Kidney epithelial cell (primary cell): ENCODE data around the gene SWI5. TPM values are rescaled to one million over a fixed set of nuclear protein-coding genes. Genes with fewer than 3 reads are reported as not detected.

Source experiments
- DNase-seq: peaks from one replicate; pipeline ENCODE4 v3.0.0-alpha.2; 2010; ENCODE audit warnings: low read depth
- H3K27me3 ChIP-seq: 2 replicates; pipeline ENCODE4 v1.6.0; 2011; ENCODE audit warnings: low read length; ENCODE audit not compliant: control insufficient read depth, insufficient read depth
- H3K36me3 ChIP-seq: 2 replicates; pipeline ENCODE4 v1.5.1; 2011; ENCODE audit warnings: low read length; ENCODE audit not compliant: control insufficient read depth, insufficient read depth
- H3K4me3 ChIP-seq: 2 replicates; pipeline ENCODE4 v1.5.1; 2011; ENCODE audit warnings: low read depth, mild to moderate bottlenecking, control low read depth, low read length
- CTCF ChIP-seq: IDR thresholded peaks from 2 replicates; pipeline ENCODE4 v1.5.1; 2011; ENCODE audit warnings: mild to moderate bottlenecking, moderate library complexity, low read length, control low read depth, inconsistent platforms; ENCODE audit not compliant: insufficient read depth, poor library complexity, severe bottlenecking
- total RNA-seq: library from RNA; depleted of rRNA; stranded (reverse); fragments of >200 nt; gene quantifications from 2 replicates; pipeline ENCODE4 v1.2.3, GENCODE V29; 2015

SWI5 gene
- total RNA-seq, 1 donor from 2014 or later: 45.5 TPM

GRCh38 chr9:128298535-128299482 is 22.7 kb downstream of the SWI5 start:
- no peak for DNase-seq
- Histone ChIP-seq H3K36me3 (no peaks in the 10 kb centered on the region), H3K4me3 (no peak overlapping the region), H3K27me3 (no peaks in the 10 kb centered on the region)
- no peak for TF ChIP-seq CTCF

- no peak for DNase-seq
- Histone ChIP-seq H3K27me3 (no peaks in the 10 kb centered on the region), H3K36me3 (peaks cover 1% of the 10 kb centered on the region), H3K4me3 (no peak overlapping the region)
- TF ChIP-seq CTCF: no peak
These were observed 28.3 kb downstream of the SWI5 start for GRCh38 chr9:128304136-128304970.

- H3K36me3 ChIP-seq: peaks cover 4% of the 10 kb centered on the region
- no peaks in the 10 kb centered on the region for H3K27me3 ChIP-seq
- no peak overlapping the region for H3K4me3 ChIP-seq
- TF ChIP-seq CTCF: no peak
- no peak for DNase-seq
These were observed 28.9 kb downstream of the SWI5 start for GRCh38 chr9:128304971-128305288.

DNA sequence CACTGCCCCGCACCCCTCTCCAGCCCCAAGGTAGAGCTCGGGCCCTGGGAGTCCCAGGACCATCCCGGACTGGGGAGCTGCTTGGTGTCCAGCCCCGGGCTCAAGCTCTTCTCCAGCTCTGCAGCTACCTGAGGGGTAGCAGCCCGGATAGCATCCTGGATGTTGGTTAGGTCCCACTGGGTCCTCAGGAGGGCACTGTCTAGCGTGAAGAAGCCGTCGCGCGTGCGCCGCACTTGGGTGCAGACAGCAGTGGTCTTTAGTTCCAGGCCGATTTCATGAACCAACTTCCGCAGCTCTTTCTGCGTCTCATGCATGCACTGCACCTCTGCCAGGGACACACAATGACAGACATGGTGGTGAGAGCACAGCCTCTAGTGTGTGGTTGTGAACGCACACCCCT is 33.5 kb downstream of the SWI5 start:
- no peaks in the 10 kb centered on the region for H3K27me3 ChIP-seq
- no peak for DNase-seq
- no peak for TF ChIP-seq CTCF
- H3K4me3 ChIP-seq: no peak overlapping the region
- H3K36me3 ChIP-seq: peaks cover 6% of the 10 kb centered on the region

DNA sequence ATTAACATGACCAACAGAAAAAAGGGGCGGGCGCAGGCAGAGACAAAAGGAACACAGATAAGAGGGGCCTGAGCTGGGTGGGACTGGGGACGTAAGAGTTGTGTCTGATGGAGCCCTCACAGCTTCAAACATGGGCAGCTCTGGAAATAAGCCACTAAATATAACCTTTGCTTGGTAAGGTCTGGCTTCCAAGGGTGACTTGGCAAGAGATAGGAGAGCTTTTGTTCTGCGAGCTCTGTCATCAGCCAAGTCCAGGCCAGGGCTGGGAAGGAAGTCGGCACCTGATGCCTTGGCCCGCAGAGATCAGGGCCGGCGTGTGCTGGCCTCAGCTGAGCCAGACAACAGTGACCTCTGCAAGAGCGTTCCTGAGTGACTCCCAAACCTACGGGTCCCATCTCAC is 34.4 kb downstream of the SWI5 start:
- H3K36me3 ChIP-seq: peaks cover 4% of the 10 kb centered on the region
- no peak for TF ChIP-seq CTCF
- DNase-seq: no peak
- H3K4me3 ChIP-seq: no peak overlapping the region
- H3K27me3 ChIP-seq: no peaks in the 10 kb centered on the region
